M059J (cell line): ENCODE data around the gene PIGT. TPM values are rescaled to one million over a fixed set of nuclear protein-coding genes. Genes with fewer than 3 reads are reported as not detected.

ENCODE experiments used
- DNase-seq: peaks from one replicate; pipeline ENCODE4 v3.0.0-alpha.2; 2012; ENCODE audit warnings: low read depth
- total RNA-seq: library from RNA; depleted of rRNA; stranded (reverse); fragments of >200 nt; shearing (Covaris generic); gene quantifications from 2 replicates; pipeline ENCODE4 v1.2.3, GENCODE V29; 2014; rRNA removed

Gene PIGT
- total RNA-seq: 250 and 270 TPM in 2 replicates

GRCh38 chr20:45415822-45416637 is at the start of gene PIGT:
Gene PIGT (plus strand): TSS chr20:45416141. CDS start chr20:45416157, 16 bp downstream.
- peak; percentile 93 for DNase-seq

GRCh38 chr20:45366192-45366591 is 49.7 kb upstream of the PIGT start:
- DNase-seq: no peak

- DNase-seq: no peak
Observed at GRCh38 chr20:45366631-45367030, 49.3 kb upstream of the PIGT start.

- no peak for DNase-seq
Observed at GRCh38 chr20:45367126-45367525, 48.8 kb upstream of the PIGT start.

GRCh38 chr20:45368221-45368980 is 47.5 kb upstream of the PIGT start:
- no peak for DNase-seq

DNA sequence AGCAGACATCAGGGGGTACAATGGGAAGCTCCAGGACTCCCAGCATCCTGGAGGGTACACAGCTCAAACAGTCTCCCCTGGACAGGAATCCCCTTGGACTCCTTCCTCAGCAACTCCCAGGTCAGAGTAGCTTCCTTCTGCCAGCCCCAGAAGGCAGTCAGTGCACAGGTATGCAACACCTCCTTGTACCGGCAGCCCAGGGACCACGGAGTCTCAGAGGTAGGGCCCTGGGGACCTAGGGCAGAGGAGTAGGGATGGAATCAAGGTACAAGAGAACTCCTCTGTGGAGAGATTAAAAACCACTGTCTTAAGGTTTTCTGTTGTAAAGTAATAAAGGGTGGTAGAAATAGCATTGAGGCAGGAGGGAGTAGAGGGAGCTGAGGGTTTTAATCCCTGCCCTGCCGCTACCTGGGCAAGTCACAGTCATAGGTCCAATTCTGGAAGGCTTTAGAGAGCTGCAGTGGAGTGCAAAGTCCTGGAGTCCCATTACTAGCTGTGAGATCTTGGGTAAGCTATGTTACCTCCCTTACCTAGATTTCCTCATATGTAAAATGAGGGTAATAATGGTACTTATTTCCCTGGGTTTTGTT is 45.3 kb upstream of the PIGT start:
- DNase-seq: no peak

DNA sequence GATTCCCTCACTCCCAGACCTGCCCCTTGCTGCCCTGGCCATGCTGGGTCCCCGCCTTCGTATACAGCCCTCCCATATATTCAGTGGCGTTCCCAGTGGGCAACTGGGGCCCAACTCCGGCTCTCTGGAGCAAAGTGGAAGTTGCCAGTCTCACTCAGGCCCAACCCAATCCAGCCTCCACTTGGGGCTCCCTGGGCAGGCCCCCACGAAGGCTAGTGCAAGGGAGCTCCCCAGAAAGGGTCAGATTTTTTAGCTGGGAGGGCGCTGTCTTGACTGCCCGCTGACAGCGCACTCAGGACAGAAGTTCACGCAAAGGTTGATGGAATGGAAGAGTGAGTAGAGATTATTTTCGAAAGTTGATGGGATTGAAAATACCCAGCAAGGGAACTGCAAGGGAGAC is 43.7 kb upstream of the PIGT start:
- no peak for DNase-seq

- DNase-seq: no peak
Observed at GRCh38 chr20:45372646-45373352, 43.1 kb upstream of the PIGT start.

GRCh38 chr20:45373353-45374100 is 42.4 kb upstream of the PIGT start:
- DNase-seq: peak; percentile 41

GRCh38 chr20:45374101-45374467 is 41.9 kb upstream of the PIGT start:
- DNase-seq: no peak

GRCh38 chr20:45374966-45375365 is 41.0 kb upstream of the PIGT start:
- DNase-seq: no peak

GRCh38 chr20:45377269-45377668 is 38.7 kb upstream of the PIGT start:
- DNase-seq: no peak

- no peak for DNase-seq
Observed at GRCh38 chr20:45378191-45378590, 37.8 kb upstream of the PIGT start, which contains the start of gene TP53TG5. Gene TP53TG5 (minus strand): TSS chr20:45378325. CDS start chr20:45378236, 89 bp downstream.

DNA sequence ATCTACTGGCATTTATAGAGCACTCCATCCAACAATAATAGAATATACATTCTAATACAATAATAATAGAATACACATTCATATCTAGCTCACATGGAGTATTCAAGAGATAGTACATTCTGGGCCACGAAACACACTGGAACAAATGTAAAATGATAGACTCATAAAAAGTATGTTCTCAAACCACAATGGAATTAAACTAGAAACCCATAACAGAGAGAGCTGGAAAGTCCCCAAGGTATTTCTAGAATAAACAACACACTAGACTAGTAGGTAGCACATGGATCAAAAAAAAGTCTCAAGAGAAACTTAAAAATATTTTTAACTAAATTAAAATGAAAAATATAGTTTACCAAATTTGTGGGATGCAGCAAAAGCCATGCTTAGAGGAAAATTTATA is 28.7 kb upstream of the PIGT start:
- peak; percentile 35 for DNase-seq

GRCh38 chr20:45390931-45391330 is 25.0 kb upstream of the PIGT start:
- DNase-seq: no peak

GRCh38 chr20:45391559-45391958 is 24.4 kb upstream of the PIGT start:
- no peak for DNase-seq

DNA sequence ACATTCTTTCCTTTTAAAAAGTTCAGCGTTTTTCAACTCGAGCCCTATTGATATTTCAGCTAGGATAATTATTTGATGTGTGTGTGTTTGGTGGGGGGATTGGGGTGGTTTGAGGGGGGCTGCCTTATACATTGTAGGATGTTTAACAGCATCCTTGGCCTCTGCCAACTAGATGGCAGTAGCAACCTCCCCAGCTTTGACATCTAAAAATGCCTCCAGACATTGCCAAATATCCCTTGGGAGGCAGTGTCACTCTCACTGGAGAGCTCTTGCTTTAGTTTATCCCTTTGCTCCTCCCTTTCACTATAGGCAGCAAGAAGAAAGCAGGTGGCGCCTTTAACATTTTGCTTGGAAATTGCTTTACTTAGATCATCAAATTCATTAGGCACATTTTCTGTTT is 23.2 kb upstream of the PIGT start:
- DNase-seq: no peak

- no peak for DNase-seq
Observed at GRCh38 chr20:45394221-45395113, 21.5 kb upstream of the PIGT start.

DNA sequence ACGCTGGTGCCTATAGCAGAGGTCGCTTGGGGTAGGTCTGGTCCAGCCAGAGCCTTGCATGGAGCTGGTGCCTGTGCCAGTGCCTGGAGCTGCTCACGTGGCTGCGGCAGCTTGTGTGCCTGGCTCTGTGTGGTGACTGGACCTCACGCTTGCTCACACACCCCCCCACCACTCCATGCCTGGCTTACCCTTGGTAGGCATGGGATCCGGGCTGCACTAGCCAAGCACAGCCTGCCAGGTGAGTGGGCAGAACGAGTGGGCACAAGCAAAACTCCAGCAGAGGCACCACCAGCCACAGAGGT is 20.9 kb upstream of the PIGT start:
- DNase-seq: no peak

DNA sequence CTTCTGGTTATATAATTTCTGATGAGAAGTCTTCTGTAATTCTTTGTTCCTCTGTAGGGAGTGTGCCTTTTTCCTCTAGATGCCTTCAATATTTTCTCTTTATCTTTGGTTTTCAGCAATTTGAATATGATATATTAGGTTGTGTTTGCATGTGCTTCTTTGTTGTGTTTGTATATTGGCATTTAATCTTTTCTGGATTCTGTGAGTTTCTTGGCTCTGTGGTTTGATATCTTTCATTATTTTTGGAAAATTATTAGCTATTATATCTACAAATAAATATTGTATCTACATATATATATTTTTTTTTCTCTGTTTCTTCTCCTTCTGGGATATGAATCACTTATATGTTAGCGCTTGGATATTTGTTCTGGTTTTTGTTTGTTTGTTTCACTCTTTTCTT is 16.9 kb upstream of the PIGT start:
- no peak for DNase-seq
